Activated CD4-positive, alpha-beta memory T cell treated with anti-CD3 and anti-CD28 coated beads for 36 hours (primary cell): ENCODE measurements around the gene GLT1D1. TPM values are rescaled to one million over a fixed set of nuclear protein-coding genes. Genes with fewer than 3 reads are reported as not detected.

Source experiments
- CTCF ChIA-PET: fragments of 350-600 bp; sonication (Branson Sonifier 250); formaldehyde crosslinking; loops from one replicate; lab custom pipeline; 2021; ENCODE audit warnings: antibody characterized with exemption, inconsistent platforms; lab: Charles Lee
- POLR2A ChIA-PET: fragments of 350-600 bp; sonication (Branson Sonifier 250); formaldehyde crosslinking; loops from one replicate; lab custom pipeline; 2021; ENCODE audit warnings: antibody characterized with exemption; lab: Charles Lee
- DNase-seq: peaks from one replicate; pipeline ENCODE4 v3.0.0-alpha.2; 2020
- H3K27ac Mint-ChIP-seq: one replicate; pipeline ENCODE4 v1.8.0; 2021; ENCODE audit warnings: mixed read lengths
- H3K27me3 Mint-ChIP-seq: one replicate; pipeline ENCODE4 v1.8.0; 2021; ENCODE audit warnings: mixed read lengths
- H3K36me3 Mint-ChIP-seq: one replicate; pipeline ENCODE4 v1.8.0; 2021; ENCODE audit warnings: mixed read lengths
- H3K4me1 Mint-ChIP-seq: one replicate; pipeline ENCODE4 v1.8.0; 2021; ENCODE audit warnings: low read depth, mixed read lengths
- H3K4me3 Mint-ChIP-seq: one replicate; pipeline ENCODE4 v1.8.0; 2021; ENCODE audit warnings: mild to moderate bottlenecking, mixed read lengths
- H3K9me3 Mint-ChIP-seq: one replicate; pipeline ENCODE4 v1.8.0; 2021; ENCODE audit warnings: mixed read lengths
- intact Hi-C: fragments of 100-400 bp; cut with micrococcal nuclease; formaldehyde crosslinking; loops from one replicate; pipeline ENCODE4 v1.15.1; 2023
- total RNA-seq, 2 experiments: library from RNA; stranded (reverse); gene quantifications; one replicate each; pipeline ENCODE4 v1.2.3, GENCODE V29; 2021

Gene GLT1D1
- total RNA-seq, 2 experiments from 2014 or later: not detected

- no peak overlapping the region for H3K27ac Mint-ChIP-seq
- H3K27me3 Mint-ChIP-seq: no peaks in the 10 kb centered on the region
- intact Hi-C loops: no loop called here
- no peaks in the 10 kb centered on the region for H3K36me3 Mint-ChIP-seq
- H3K9me3 Mint-ChIP-seq: peaks cover 18% of the 10 kb centered on the region
- H3K4me1 Mint-ChIP-seq: no peaks in the 10 kb centered on the region
- no peak overlapping the region for H3K4me3 Mint-ChIP-seq
- CTCF ChIA-PET: no interaction called here
- DNase-seq: no peak
- POLR2A ChIA-PET: no interaction called here
Observed at GRCh38 chr12:129005829-129006228, 152.6 kb downstream of the GLT1D1 start.

DNA sequence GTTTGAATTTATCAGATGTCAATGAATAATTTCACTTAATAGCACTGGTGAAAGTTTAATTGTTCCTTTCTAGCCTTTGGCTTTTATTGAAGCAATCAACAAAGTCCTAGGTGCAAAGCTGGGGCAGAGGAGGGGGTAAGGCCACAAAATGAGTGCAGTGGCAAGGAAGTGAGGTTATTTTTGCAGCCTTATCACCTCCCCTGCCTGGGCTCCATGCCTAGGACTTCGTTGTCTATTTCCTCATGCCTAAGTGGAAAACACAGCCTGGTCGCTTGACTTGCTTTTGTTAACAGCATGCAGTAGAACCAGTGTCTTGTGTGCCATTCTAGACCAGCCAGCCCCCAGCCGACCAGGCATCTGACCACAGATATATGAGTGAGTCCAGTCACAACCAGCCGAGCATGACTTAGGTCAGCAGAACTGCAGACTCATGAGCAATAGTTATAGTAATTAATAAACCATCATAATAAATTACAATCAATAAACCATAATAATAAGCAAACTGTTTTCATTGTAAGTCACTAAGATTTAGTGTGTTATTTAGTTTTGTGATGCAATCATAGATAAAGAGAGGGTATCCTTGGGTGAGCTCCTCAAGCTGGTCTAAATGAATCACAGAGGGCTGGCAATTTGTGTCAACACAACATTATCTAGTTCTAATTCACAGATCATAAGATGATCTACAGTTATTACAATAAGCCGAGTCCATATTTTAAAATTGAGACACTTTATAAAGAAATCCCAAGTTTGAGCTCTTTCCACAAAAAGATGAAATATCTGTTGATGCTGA, 156.8 kb downstream of the GLT1D1 start:
- POLR2A ChIA-PET: no interaction called here
- Mint-ChIP-seq H3K27ac (no peak overlapping the region), H3K4me3 (no peak overlapping the region), H3K4me1 (no peaks in the 10 kb centered on the region), H3K27me3 (no peaks in the 10 kb centered on the region), H3K36me3 (no peaks in the 10 kb centered on the region), H3K9me3 (peaks cover 5% of the 10 kb centered on the region)
- no peak for DNase-seq
- intact Hi-C loops: no loop called here
- CTCF ChIA-PET: no interaction called here

DNA sequence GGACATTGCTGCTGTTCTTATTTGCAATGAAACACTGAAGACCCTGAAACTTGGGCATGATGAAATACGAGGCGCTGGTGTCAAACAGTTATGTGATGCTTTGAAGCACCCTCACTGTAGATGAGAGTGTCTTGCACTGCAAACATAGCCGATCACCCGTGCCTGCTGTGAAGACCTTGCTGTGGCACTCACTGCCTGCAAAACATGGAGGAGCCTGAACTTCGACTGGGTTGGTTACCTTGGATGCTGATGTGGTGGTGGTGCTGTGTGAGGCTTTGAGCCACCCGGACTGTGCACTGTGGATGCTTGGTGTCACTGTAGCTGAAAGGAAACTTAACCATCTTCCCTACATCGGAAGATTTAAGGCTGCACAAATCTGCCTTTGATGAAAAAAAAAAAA, 162.9 kb downstream of the GLT1D1 start:
- Mint-ChIP-seq H3K27ac (no peak overlapping the region), H3K9me3 (peaks cover 18% of the 10 kb centered on the region), H3K36me3 (no peaks in the 10 kb centered on the region), H3K27me3 (no peaks in the 10 kb centered on the region), H3K4me3 (no peak overlapping the region), H3K4me1 (no peaks in the 10 kb centered on the region)
- ChIA-PET CTCF (no interaction called here), POLR2A (no interaction called here)
- intact Hi-C loops: no loop called here
- no peak for DNase-seq

GRCh38 chr12:129025055-129025454, 171.8 kb downstream of the GLT1D1 start:
- intact Hi-C loops: no loop called here
- H3K9me3 Mint-ChIP-seq: peaks cover 4% of the 10 kb centered on the region
- H3K4me3 Mint-ChIP-seq: no peak overlapping the region
- no peaks in the 10 kb centered on the region for H3K4me1 Mint-ChIP-seq
- H3K36me3 Mint-ChIP-seq: no peaks in the 10 kb centered on the region
- CTCF ChIA-PET: no interaction called here
- H3K27ac Mint-ChIP-seq: no peak overlapping the region
- H3K27me3 Mint-ChIP-seq: no peaks in the 10 kb centered on the region
- POLR2A ChIA-PET: no interaction called here
- DNase-seq: no peak

GRCh38 chr12:129028844-129029243, 175.6 kb downstream of the GLT1D1 start:
- H3K4me3 Mint-ChIP-seq: no peak overlapping the region
- POLR2A ChIA-PET: no interaction called here
- intact Hi-C loops: no loop called here
- no peaks in the 10 kb centered on the region for H3K27me3 Mint-ChIP-seq
- H3K27ac Mint-ChIP-seq: no peak overlapping the region
- DNase-seq: no peak
- CTCF ChIA-PET: no interaction called here
- H3K36me3 Mint-ChIP-seq: no peaks in the 10 kb centered on the region
- no peaks in the 10 kb centered on the region for H3K4me1 Mint-ChIP-seq
- H3K9me3 Mint-ChIP-seq: no peaks in the 10 kb centered on the region

Other genes starting within 250 kb of the GLT1D1 start
- gene SLC15A4, start 29.5 kb upstream of the GLT1D1 start, total RNA-seq: 10 to 100 TPM; 15.5 to 19.3 TPM